K562 (cell line): ENCODE results near the gene FAT2. TPM values are rescaled to one million over a fixed set of nuclear protein-coding genes. Genes with fewer than 3 reads are reported as not detected.

Source experiments
- ATAC-seq: fragments of 200-7000 bp; cut with Tn5 transposase; 3 replicates; pipeline ENCODE4 v1.9.1; 2020; ENCODE audit warnings: moderate library complexity
- BruUV-seq: library from RNA; stranded (reverse); fragments of 400-500 nt; replicated peaks from 2 replicates; lab custom pipeline; 2021; lab: Mats Ljungman, UMichigan
- CTCF ChIA-PET: fragments of 300-600 bp; formaldehyde crosslinking; extraction: SDS; loops from one replicate; lab custom pipeline; 2021; ENCODE audit warnings: low intra/inter-chr PET ratio; lab: Yijun Ruan, JAX
- POLR2A ChIA-PET: fragments of 300-600, 350-650 bp; sonication (Branson Sonifier 250); formaldehyde crosslinking; extraction: SDS; loops from one replicate; lab custom pipeline; 2021; ENCODE audit warnings: antibody characterized with exemption, inconsistent platforms; lab: Yijun Ruan, JAX
- DNase-seq, 4 experiments: peaks; one replicate each; pipeline versions ENCODE4 v3.0.0 to v3.0.0-alpha.2; 2011 to 2018; ENCODE audit warnings: low spot score in 3 of 4, mixed read lengths in 3 of 4; ENCODE audit errors: extremely low read depth in 1 of 4
- FAIRE-seq: peaks from 2 replicates; lab custom pipeline; 2011; peaks lifted over from hg19 to GRCh38; lab: Jason Lieb, UNC
- H2AFZ ChIP-seq: 2 replicates; pipeline ENCODE4 v1.6.0; 2011; ENCODE audit warnings: low read depth, low read length, control low read depth, inconsistent platforms
- H3K27ac ChIP-seq: fragments of 200-600 bp; 3 replicates; pipeline ENCODE4 v1.8.0; 2011; ENCODE audit warnings: low read depth, mild to moderate bottlenecking, control low read depth, inconsistent platforms, low read length, moderate library complexity, mixed read lengths; ENCODE audit errors: extremely low read depth
- H3K27me3 ChIP-seq, 2 experiments: fragments of 300-600 bp in 1 of 2; 2 replicates in 1 of 2; 3 replicates in 1 of 2; pipeline versions ENCODE4 v1.6.0 to v1.8.0; 2011; ENCODE audit warnings: inconsistent platforms in 2 of 2, low read length in 2 of 2, mild to moderate bottlenecking in 1 of 2, mixed read lengths in 1 of 2, moderate library complexity in 1 of 2; ENCODE audit not compliant: control insufficient read depth in 2 of 2, insufficient read depth in 2 of 2
- H3K36me3 ChIP-seq: fragments of 300-600 bp; 3 replicates; pipeline ENCODE4 v1.8.0; 2011; ENCODE audit warnings: mild to moderate bottlenecking, low read length, inconsistent platforms; ENCODE audit not compliant: control insufficient read depth, insufficient read depth
- H3K4me1 ChIP-seq, 2 experiments: fragments of 200-600 bp in 1 of 2; replicated peaks in 1 of 2; 2 replicates in 1 of 2; 3 replicates in 1 of 2; pipeline versions ENCODE4 v1.5.1 to v1.8.0; 2011; ENCODE audit warnings: inconsistent platforms in 2 of 2, low read length in 2 of 2, mild to moderate bottlenecking in 1 of 2, mixed read lengths in 1 of 2, moderate library complexity in 1 of 2; ENCODE audit not compliant: control insufficient read depth in 2 of 2, insufficient read depth in 2 of 2
- H3K4me2 ChIP-seq: 2 replicates; pipeline ENCODE4 v1.6.1; 2011; ENCODE audit warnings: low read length, control low read depth, inconsistent platforms, mixed read lengths; ENCODE audit not compliant: insufficient read depth
- H3K4me3 ChIP-seq: fragments of 200-600 bp; sonication (generic), shearing (Covaris generic); 2 replicates; pipeline ENCODE4 v1.5.1; 2016; ENCODE audit warnings: control low read depth, inconsistent platforms
- H3K79me2 ChIP-seq: fragments of 200-600 bp; 3 replicates; pipeline ENCODE4 v1.8.0; 2011; ENCODE audit warnings: low read length, inconsistent platforms; ENCODE audit not compliant: control insufficient read depth, insufficient read depth
- H3K9ac ChIP-seq, 2 experiments: 2 replicates each; pipeline versions ENCODE4 v1.6.0 to v1.6.1; 2011; ENCODE audit warnings: low read depth in 2 of 2, low read length in 2 of 2, control low read depth in 1 of 2, inconsistent platforms in 1 of 2, mild to moderate bottlenecking in 1 of 2, mixed read lengths in 1 of 2; ENCODE audit not compliant: insufficient read depth in 1 of 2
- H3K9me1 ChIP-seq: one replicate; pipeline ENCODE4 v1.6.0; 2011; ENCODE audit warnings: inconsistent platforms, mild to moderate bottlenecking, low read length, moderate library complexity; ENCODE audit not compliant: control insufficient read depth, insufficient read depth
- H3K9me3 ChIP-seq: replicated peaks from 2 replicates; pipeline ENCODE4 v1.5.1; 2011; ENCODE audit warnings: low read depth, low read length, inconsistent platforms; ENCODE audit not compliant: control insufficient read depth, insufficient read depth
- H4K20me1 ChIP-seq: replicated peaks from 2 replicates; pipeline ENCODE4 v1.6.1; 2011; ENCODE audit warnings: low read length, inconsistent platforms, mixed read lengths; ENCODE audit not compliant: control insufficient read depth, insufficient read depth
- BRF1 ChIP-seq: IDR thresholded peaks from 3 replicates; pipeline ENCODE4 v1.6.1; 2011; ENCODE audit warnings: borderline replicate concordance, mild to moderate bottlenecking; ENCODE audit not compliant: insufficient read length; ENCODE audit errors: extremely low read depth
- RBBP5 ChIP-seq: fragments of 200-600 bp; sonication (generic); IDR thresholded peaks from 2 replicates; pipeline ENCODE4 v1.6.1; 2012; ENCODE audit warnings: borderline replicate concordance, mild to moderate bottlenecking, low read length, control low read depth, inconsistent platforms; ENCODE audit not compliant: insufficient read depth, poor library complexity, severe bottlenecking
- RBM25 ChIP-seq: fragments of 200-400 bp; formaldehyde crosslinking; IDR thresholded peaks from 2 replicates; pipeline ENCODE4 v1.6.1; 2018; ENCODE audit warnings: low read length, low read depth, moderate library complexity; ENCODE audit not compliant: severe bottlenecking
- SNIP1 ChIP-seq: fragments of 450-650 bp; IDR thresholded peaks from 2 replicates; pipeline ENCODE4 v1.7.1; 2017; ENCODE audit warnings: low read depth, mild to moderate bottlenecking
- YBX1 ChIP-seq: fragments of 450-650 bp; IDR thresholded peaks from 2 replicates; pipeline ENCODE4 v1.7.1; 2016; ENCODE audit warnings: mild to moderate bottlenecking
- ZNF232 ChIP-seq: sonication (generic); formaldehyde crosslinking; IDR thresholded peaks from 2 replicates; pipeline ENCODE4 v1.8.0; 2022; ENCODE audit warnings: mild to moderate bottlenecking, missing genetic modification reagents
- ZNF239 ChIP-seq: fragments of 250-450 bp; sonication (Bioruptor Pico); IDR thresholded peaks from 2 replicates; pipeline ENCODE4 v1.4.0; 2020; ENCODE audit warnings: mild to moderate bottlenecking
- WGBS: fragments of 100-300 bp; shearing (Covaris generic); methylation state at CpG from one replicate; pipeline ENCODE4 v1.1.6; 2016; ENCODE audit warnings: low coverage, mixed read lengths; ENCODE audit not compliant: insufficient coverage; ENCODE audit errors: missing lambda C conversion rate; 5-methylcytosine and 5-hydroxymethylcytosine counted together
- in situ Hi-C: fragments of 300-500 bp; cut with MboI; formaldehyde crosslinking; loops from 4 replicates; pipeline ENCODE4 v1.15.0; 2018; ENCODE audit warnings: inconsistent platforms, mixed read lengths
- intact Hi-C: fragments of 100-400 bp; cut with micrococcal nuclease; formaldehyde crosslinking; loops from 2 replicates; pipeline ENCODE4 v1.14.2; 2022
- polyA plus RNA-seq, 8 experiments: library from polyadenylated mRNA; depleted of rRNA in 4 of 8; stranded (reverse) in 5 of 8; unstranded in 3 of 8; fragments of >200 nt; fragmentation: Nextera tagmentation in 2 of 8; fragmentation: Illumina TruSeq in 1 of 8; extraction: Ambion mirVana in 2 of 8; extraction: Trizol in 1 of 8; gene quantifications; 2 replicates each; pipeline versions ENCODE4 v1.2.1 to v1.2.3, GENCODE V29; 2011 to 2014; ENCODE audit warnings: inconsistent platforms in 1 of 8, missing spikeins in 1 of 8
- total RNA-seq, 7 experiments: library from RNA; depleted of rRNA in 6 of 7; stranded (reverse); fragments of >200 nt in 6 of 7; fragmentation: Illumina TruSeq in 2 of 7; extraction: Trizol in 2 of 7; gene quantifications; 2 replicates each; pipeline versions ENCODE4 v1.2.1 to v1.2.3, GENCODE V29; 2011 to 2021; ENCODE audit warnings: low replicate concordance in 1 of 7

Gene FAT2
- total and polyA plus RNA-seq, 9 of the 15 experiments (the other 6 are each of a cell fraction or from before 2014, with no cell fraction given) = not detected

GRCh38 chr5:151549713-151550112, 41.4 kb downstream of the FAT2 start:
- H3K36me3 ChIP-seq = no peaks in the 10 kb centered on the region
- no peak overlapping the region for H3K9ac ChIP-seq
- FAIRE-seq (no peak), DNase-seq (no peak), ATAC-seq (no peak)
- no peak overlapping the region for H3K4me3 ChIP-seq
- 3% methylated on average over 2 of the region's 2 CpGs for WGBS
- no peak overlapping the region for H3K4me2 ChIP-seq
- in situ Hi-C loops = no loop called here
- H3K4me1 ChIP-seq = no peaks in the 10 kb centered on the region
- no TSS peak for BruUV-seq
- ChIA-PET POLR2A (interaction anchor here (0.6 kb wide), 1 partner anchor 14 kb away, joined by 3 read pairs; no protein-coding TSS in a partner anchor), CTCF (no interaction called here)
- H3K9me3 ChIP-seq = no peaks in the 10 kb centered on the region
- no peaks in the 10 kb centered on the region for H3K79me2 ChIP-seq
- peaks cover 0 to 29% of the 10 kb centered on the region in 2 experiments; a peak in 2 of 5 replicates for H3K27me3 ChIP-seq
- TF ChIP-seq RBM25 (peak; percentile 60), ZNF232 (CRISPR knock-in tag) (no peak), BRF1 (no peak), YBX1 (no peak), ZNF239 (CRISPR knock-in tag) (peak; percentile 95), RBBP5 (no peak), SNIP1 (no peak)
- intact Hi-C loops = no loop called here
- no peak overlapping the region for H2AFZ ChIP-seq
- no peaks in the 10 kb centered on the region for H4K20me1 ChIP-seq
- no peaks in the 10 kb centered on the region for H3K9me1 ChIP-seq
- no peak overlapping the region for H3K27ac ChIP-seq
